GM12878 (cell line): Measurements from ENCODE around the gene CANT1. TPM values are rescaled to one million over a fixed set of nuclear protein-coding genes. Genes with fewer than 3 reads are reported as not detected.

ENCODE experiments used
- ATAC-seq: fragments of 200-7000 bp; cut with Tn5 transposase; 3 replicates; pipeline ENCODE4 v1.9.1; 2020; ENCODE audit warnings: mild to moderate bottlenecking, moderate library complexity
- BruUV-seq: library from RNA; stranded (reverse); fragments of 400-500 nt; replicated peaks from 2 replicates; lab custom pipeline; 2021; lab: Mats Ljungman, UMichigan
- CTCF ChIA-PET: fragments of 300-600 bp; sonication (Branson Sonifier 250); formaldehyde crosslinking; extraction: SDS; loops from one replicate; lab custom pipeline; 2021; ENCODE audit warnings: inconsistent platforms; lab: Yijun Ruan, JAX
- POLR2A ChIA-PET: fragments of 350-600 bp; formaldehyde crosslinking; extraction: SDS; loops from one replicate; lab custom pipeline; 2021; ENCODE audit warnings: inconsistent platforms; lab: Charles Lee
- RAD21 ChIA-PET: fragments of 300-600 bp; sonication (Branson Sonifier 250); formaldehyde crosslinking; loops from one replicate; lab custom pipeline; 2023; ENCODE audit warnings: antibody characterized with exemption; ENCODE audit not compliant: unreplicated experiment; lab: Charles Lee
- SMC1A ChIA-PET: fragments of 300-600 bp; sonication (Branson Sonifier 250); formaldehyde crosslinking; loops from one replicate; lab custom pipeline; 2023; ENCODE audit not compliant: unreplicated experiment, uncharacterized antibody; lab: Charles Lee
- DNase-seq: peaks from one replicate; pipeline ENCODE4 v3.0.0-alpha.2; 2011; ENCODE audit warnings: low read depth, low spot score
- FAIRE-seq: peaks from 3 replicates; lab custom pipeline; 2011; peaks lifted over from hg19 to GRCh38; lab: Jason Lieb, UNC
- H2AFZ ChIP-seq: 2 replicates; pipeline ENCODE4 v1.6.0; 2011; ENCODE audit warnings: low read depth, low read length, control low read depth; ENCODE audit not compliant: control insufficient read depth
- H3K27ac ChIP-seq: 2 replicates; pipeline ENCODE4 v1.5.1; 2011; ENCODE audit warnings: control low read depth; ENCODE audit not compliant: control insufficient read depth, insufficient read depth
- H3K27me3 ChIP-seq, 2 experiments: replicated peaks in 1 of 2; 2 replicates each; pipeline versions ENCODE4 v1.6.0 to v1.6.1; 2011; ENCODE audit warnings: low read length in 1 of 2; ENCODE audit not compliant: control insufficient read depth in 2 of 2, insufficient read depth in 2 of 2
- H3K36me3 ChIP-seq, 2 experiments: 2 replicates each; pipeline ENCODE4 v1.5.1; 2011; ENCODE audit warnings: low read length in 1 of 2; ENCODE audit not compliant: control insufficient read depth in 2 of 2, insufficient read depth in 2 of 2
- H3K4me1 ChIP-seq: 2 replicates; pipeline ENCODE4 v1.6.1; 2011; ENCODE audit warnings: mild to moderate bottlenecking, low read length, moderate library complexity, mixed read lengths; ENCODE audit not compliant: control insufficient read depth, insufficient read depth
- H3K4me2 ChIP-seq: 2 replicates; pipeline ENCODE4 v1.6.0; 2011; ENCODE audit warnings: control low read depth; ENCODE audit not compliant: control insufficient read depth, insufficient read depth
- H3K4me3 ChIP-seq: fragments of 200-600 bp; sonication (generic); 2 replicates; pipeline ENCODE4 v1.5.1; 2016
- H3K79me2 ChIP-seq: 2 replicates; pipeline ENCODE4 v1.6.0; 2011; ENCODE audit warnings: low read length; ENCODE audit not compliant: control insufficient read depth, insufficient read depth
- H3K9ac ChIP-seq: 2 replicates; pipeline ENCODE4 v1.8.0; 2011; ENCODE audit warnings: low read length, control low read depth, mixed read lengths; ENCODE audit not compliant: control insufficient read depth, insufficient read depth
- H3K9me3 ChIP-seq: replicated peaks from 3 replicates; pipeline ENCODE4 v1.5.1; 2011; ENCODE audit warnings: mild to moderate bottlenecking, low read length; ENCODE audit not compliant: control insufficient read depth, insufficient read depth
- H4K20me1 ChIP-seq: 2 replicates; pipeline ENCODE4 v1.6.0; 2011; ENCODE audit not compliant: control insufficient read depth, insufficient read depth
- CUX1 ChIP-seq: IDR thresholded peaks from 2 replicates; pipeline ENCODE4 v1.6.1; 2012; ENCODE audit warnings: improper control_type of control experiment, low read depth, low read length; ENCODE audit not compliant: insufficient replicate concordance
- E4F1 ChIP-seq: fragments of 450-650 bp; IDR thresholded peaks from 2 replicates; pipeline ENCODE4 v1.6.1; 2018; ENCODE audit warnings: borderline replicate concordance, mild to moderate bottlenecking; ENCODE audit not compliant: partially characterized antibody
- EP300 ChIP-seq, 2 experiments: fragments of 150-350 bp in 1 of 2; IDR thresholded peaks; 2 replicates each; pipeline ENCODE4 v1.6.1; 2011 to 2012; ENCODE audit warnings: low read depth in 2 of 2, low read length in 2 of 2, borderline replicate concordance in 1 of 2, improper control_type of control experiment in 1 of 2, inconsistent platforms in 1 of 2; ENCODE audit not compliant: control insufficient read depth in 1 of 2
- HCFC1 ChIP-seq: fragments of 150-350 bp; IDR thresholded peaks from 2 replicates; pipeline ENCODE4 v1.6.1; 2014; ENCODE audit warnings: low read length
- KLF5 ChIP-seq: fragments of 450-650 bp; IDR thresholded peaks from 2 replicates; pipeline ENCODE4 v1.6.1; 2014; ENCODE audit warnings: mild to moderate bottlenecking; ENCODE audit not compliant: partially characterized antibody
- NFIC ChIP-seq: IDR thresholded peaks from 2 replicates; pipeline ENCODE4 v1.6.1; 2012; ENCODE audit warnings: low read depth, mild to moderate bottlenecking, inconsistent platforms, low read length, moderate library complexity
- NFYA ChIP-seq: IDR thresholded peaks from 2 replicates; pipeline ENCODE4 v1.6.1; 2011; ENCODE audit warnings: low read depth, mild to moderate bottlenecking, low read length, improper control_type of control experiment, borderline replicate concordance
- RBBP5 ChIP-seq: fragments of 200-600 bp; sonication (generic); conservative IDR thresholded peaks from 2 replicates; pipeline ENCODE4 v1.6.1; 2016
- RFX5 ChIP-seq: IDR thresholded peaks from 2 replicates; pipeline ENCODE4 v1.6.1; 2011; ENCODE audit warnings: low read depth, low read length, improper control_type of control experiment
- SIX5 ChIP-seq: IDR thresholded peaks from 2 replicates; pipeline ENCODE4 v1.6.1; 2011; ENCODE audit warnings: mild to moderate bottlenecking, low read depth, low read length, moderate library complexity; ENCODE audit not compliant: severe bottlenecking
- SP1 ChIP-seq: IDR thresholded peaks from one replicate; pipeline ENCODE4 v1.6.1; 2011; ENCODE audit warnings: low read depth, low read length
- YBX1 ChIP-seq: fragments of 450-650 bp; IDR thresholded peaks from 2 replicates; pipeline ENCODE4 v1.6.1; 2016; ENCODE audit warnings: antibody characterized with exemption
- ZBTB4 ChIP-seq: fragments of 450-650 bp; formaldehyde crosslinking; IDR thresholded peaks from 2 replicates; pipeline ENCODE4 v1.4.0; 2022; ENCODE audit warnings: mild to moderate bottlenecking, moderate library complexity
- ZNF217 ChIP-seq: fragments of 450-650 bp; IDR thresholded peaks from 2 replicates; pipeline ENCODE4 v1.6.1; 2017; ENCODE audit warnings: antibody characterized with exemption, mild to moderate bottlenecking
- WGBS: methylation state at CpG from one replicate; pipeline ENCODE4 v1.1.6; 2016; ENCODE audit warnings: low lambda C conversion rate; ENCODE audit not compliant: insufficient replicate concordance, insufficient coverage; ENCODE audit errors: missing lambda C conversion rate; 5-methylcytosine and 5-hydroxymethylcytosine counted together
- in situ Hi-C: fragments of 300-500 bp; cut with MboI; formaldehyde crosslinking; loops from 9 replicates; pipeline ENCODE4 v1.14.3; 2018; ENCODE audit warnings: mixed read lengths
- intact Hi-C: fragments of 100-400 bp; cut with micrococcal nuclease; formaldehyde crosslinking; loops from one replicate; pipeline ENCODE4 v1.14.2; 2022; ENCODE audit not compliant: unreplicated experiment
- polyA plus RNA-seq, 11 experiments: library from polyadenylated mRNA; depleted of rRNA in 4 of 11; unstranded in 6 of 11; stranded (reverse) in 5 of 11; fragments of >200 nt; fragmentation: Nextera tagmentation in 4 of 11; fragmentation: Illumina TruSeq in 1 of 11; extraction: Ambion mirVana in 4 of 11; extraction: Trizol in 1 of 11; gene quantifications; 1 replicate in 1 of 11; 2 replicates in 10 of 11; pipeline versions ENCODE4 v1.2.1 to v1.2.3, GENCODE V29; 2011 to 2016; ENCODE audit warnings: inconsistent platforms in 2 of 11, missing spikeins in 2 of 11, low read depth in 1 of 11
- total RNA-seq, 4 experiments: library from RNA; depleted of rRNA in 3 of 4; stranded (reverse); fragments of >200 nt in 3 of 4; fragmentation: Illumina TruSeq in 1 of 4; extraction: Trizol in 1 of 4; gene quantifications; 2 replicates each; pipeline versions ENCODE4 v1.2.1 to v1.2.3, GENCODE V29; 2013 to 2021

Gene CANT1
- total and polyA plus RNA-seq, 10 of the 15 experiments (the other 5 are each of a cell fraction or from before 2014, with no cell fraction given), result 2.2 to 59.2 (median 20.2) TPM

- no peak for ATAC-seq
- BruUV-seq, result no TSS peak
- H3K79me2 ChIP-seq, result no peaks in the 10 kb centered on the region
- ChIA-PET POLR2A (no interaction called here), SMC1A (no interaction called here), CTCF (no interaction called here), RAD21 (no interaction called here)
- DNase-seq, result no peak
- intact Hi-C loops (no loop called here), in situ Hi-C loops (no loop called here)
- no peak overlapping the region for H3K4me2 ChIP-seq
- H3K9me3 ChIP-seq, result peaks cover 10% of the 10 kb centered on the region; the same call in 2 of the 3 replicates
- H2AFZ ChIP-seq, result no peak overlapping the region
- H3K36me3 ChIP-seq, result no peaks in the 10 kb centered on the region
- H3K4me1 ChIP-seq, result no peaks in the 10 kb centered on the region
- FAIRE-seq, result no peak
- H3K27me3 ChIP-seq, result peaks cover 0 to 5% of the 10 kb centered on the region in 2 experiments; a peak in 2 of 4 replicates
- H4K20me1 ChIP-seq, result no peaks in the 10 kb centered on the region
- H3K9ac ChIP-seq, result no peak overlapping the region
- 12% methylated on average over 8 of the region's 8 CpGs for WGBS
- H3K27ac ChIP-seq, result no peak overlapping the region
- no peak overlapping the region for H3K4me3 ChIP-seq
- TF ChIP-seq RBBP5 (no peak), SIX5 (no peak), EP300 (IDR thresholded peaks at IDR 0.05; ENCODE audit: borderline replicate concordance in 1 of 2, control insufficient read depth in 1 of 2, low read depth in 2 of 2, low read length in 2 of 2) (no peak), NFIC (no peak), CUX1 (no peak), E4F1 (no peak), NFYA (no peak), RFX5 (no peak), YBX1 (no peak), ZBTB4 (no peak), SP1 (no peak), HCFC1 (no peak), KLF5 (no peak), ZNF217 (no peak)
Observed at GRCh38 chr17:78946631-78947030, 62.9 kb downstream of the CANT1 start.
